Measurements from ENCODE around the gene TCAIM. TPM values are rescaled to one million over a fixed set of nuclear protein-coding genes. Genes with fewer than 3 reads are reported as not detected.

Gene TCAIM
- total and polyA plus RNA-seq, 10 of the 15 experiments (the other 5 are each of a cell fraction or from before 2014, with no cell fraction given) = 14.5 to 22.9 (median 17.8) TPM

DNA sequence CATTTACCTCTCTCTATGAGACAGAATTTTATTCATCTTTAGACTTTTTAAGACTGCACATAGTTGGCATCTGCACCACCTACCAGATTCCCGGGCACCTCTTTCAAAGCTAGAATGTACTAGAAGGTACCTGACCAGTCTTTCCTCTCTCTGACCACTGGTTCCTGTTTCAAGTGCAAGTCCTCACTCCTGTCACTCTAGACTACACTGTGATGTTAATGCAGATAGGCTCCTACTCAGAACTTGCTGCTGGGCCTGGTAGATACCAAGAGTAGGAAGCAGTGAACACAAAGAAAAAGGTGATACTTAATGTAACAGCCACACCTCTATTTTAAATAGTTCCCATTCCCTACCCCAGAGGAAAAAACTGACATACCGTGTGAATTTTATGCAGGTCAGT, 8.1 kb upstream of the TCAIM start:
- ATAC-seq (no peak), DNase-seq (ENCODE audit: low read depth, low spot score) (no peak), FAIRE-seq (no peak)
- H3K36me3 ChIP-seq (ENCODE audit: control insufficient read depth in 2 of 2, insufficient read depth in 2 of 2, low read length in 1 of 2) = no peaks in the 10 kb centered on the region
- SMC1A ChIA-PET (ENCODE audit: uncharacterized antibody, unreplicated experiment) = interaction anchor here (0.6 to 1.8 kb wide), 2 partner anchors 9 to 12 kb away, joined by 3 to 7 read pairs; no protein-coding TSS in a partner anchor
- CTCF ChIA-PET = interaction anchor here (0.9 to 1.0 kb wide), 2 partner anchors 9 to 40 kb away, joined by 3 read pairs; no protein-coding TSS in a partner anchor
- intact Hi-C loops (cut with micrococcal nuclease; ENCODE audit: unreplicated experiment) = no loop called here
- no peak overlapping the region for H3K4me3 ChIP-seq
- no TSS peak for BruUV-seq (replicated peaks)
- H3K4me2 ChIP-seq (ENCODE audit: control insufficient read depth, insufficient read depth) = no peak overlapping the region
- no peaks in the 10 kb centered on the region; a peak in 1 of 4 replicates for H3K27me3 ChIP-seq (replicated peaks in 1 of 2; ENCODE audit: control insufficient read depth in 2 of 2, insufficient read depth in 2 of 2, low read length in 1 of 2)
- H4K20me1 ChIP-seq (ENCODE audit: control insufficient read depth, insufficient read depth) = no peaks in the 10 kb centered on the region
- H3K9me3 ChIP-seq (replicated peaks; ENCODE audit: control insufficient read depth, insufficient read depth, low read length) = no peaks in the 10 kb centered on the region
- WGBS (ENCODE audit: insufficient coverage, insufficient replicate concordance, low lambda C conversion rate, missing lambda C conversion rate) = 33% methylated on average over 2 of the region's 2 CpGs
- no peak for TF ChIP-seq BHLHE40 (IDR thresholded peaks at IDR 0.05; ENCODE audit: borderline replicate concordance in 1 of 2, low read depth in 2 of 2, low read length in 1 of 2)
- RAD21 ChIA-PET (ENCODE audit: unreplicated experiment) = no interaction called here
- POLR2A ChIA-PET = no interaction called here
- no peak overlapping the region for H2AFZ ChIP-seq (ENCODE audit: control insufficient read depth, low read depth, low read length)
- H3K27ac ChIP-seq (ENCODE audit: control insufficient read depth, insufficient read depth) = no peak overlapping the region
- in situ Hi-C loops (cut with MboI) = no loop called here
- H3K79me2 ChIP-seq (ENCODE audit: control insufficient read depth, insufficient read depth, low read length) = no peaks in the 10 kb centered on the region
- no peaks in the 10 kb centered on the region for H3K4me1 ChIP-seq (ENCODE audit: control insufficient read depth, insufficient read depth, low read length)
- no peak overlapping the region for H3K9ac ChIP-seq (ENCODE audit: control insufficient read depth, insufficient read depth, low read length)

DNA sequence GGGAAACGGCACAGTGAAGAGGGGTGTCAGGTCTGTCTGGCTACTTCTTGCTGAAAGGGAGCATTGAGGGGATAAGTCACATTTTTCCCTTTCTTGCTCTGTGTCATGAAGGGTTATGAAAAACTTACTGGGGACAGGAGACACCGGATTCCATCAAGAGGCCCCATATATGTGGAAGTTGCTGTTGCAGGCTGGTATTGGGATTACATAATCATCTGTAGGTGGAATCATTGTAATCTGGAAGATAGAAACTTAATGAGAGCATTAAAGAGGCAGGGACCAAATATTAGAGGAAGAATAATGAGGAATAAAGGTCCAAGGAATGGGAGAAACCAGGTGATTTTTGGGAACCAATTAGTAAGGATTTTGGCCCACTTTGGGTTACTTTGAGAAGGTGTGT, 4.2 kb upstream of the TCAIM start:
- intact Hi-C loops (cut with micrococcal nuclease; ENCODE audit: unreplicated experiment) (no loop called here), in situ Hi-C loops (cut with MboI) (no loop called here)
- Histone ChIP-seq H3K9me3 (replicated peaks; ENCODE audit: control insufficient read depth, insufficient read depth, low read length) (no peaks in the 10 kb centered on the region), H3K36me3 (ENCODE audit: control insufficient read depth in 2 of 2, insufficient read depth in 2 of 2, low read length in 1 of 2) (no peaks in the 10 kb centered on the region), H3K4me1 (ENCODE audit: control insufficient read depth, insufficient read depth, low read length) (no peaks in the 10 kb centered on the region), H3K4me2 (ENCODE audit: control insufficient read depth, insufficient read depth) (no peak overlapping the region), H2AFZ (ENCODE audit: control insufficient read depth, low read depth, low read length) (no peak overlapping the region), H3K9ac (ENCODE audit: control insufficient read depth, insufficient read depth, low read length) (no peak overlapping the region), H4K20me1 (ENCODE audit: control insufficient read depth, insufficient read depth) (no peaks in the 10 kb centered on the region), H3K79me2 (ENCODE audit: control insufficient read depth, insufficient read depth, low read length) (peaks cover 9% of the 10 kb centered on the region), H3K27me3 (replicated peaks in 1 of 2; ENCODE audit: control insufficient read depth in 2 of 2, insufficient read depth in 2 of 2, low read length in 1 of 2) (no peaks in the 10 kb centered on the region; a peak in 1 of 4 replicates), H3K27ac (ENCODE audit: control insufficient read depth, insufficient read depth) (no peak overlapping the region), H3K4me3 (no peak overlapping the region)
- DNase-seq (ENCODE audit: low read depth, low spot score) = no peak
- FAIRE-seq = no peak
- no TSS peak for BruUV-seq (replicated peaks)
- ChIA-PET RAD21 (ENCODE audit: unreplicated experiment) (no interaction called here), SMC1A (ENCODE audit: uncharacterized antibody, unreplicated experiment) (interaction anchor here (1.0 kb wide), 1 partner anchor 163 kb away, joined by 3 read pairs; no protein-coding TSS in a partner anchor), CTCF (interaction anchor here (0.8 kb wide), 1 partner anchor 8 kb away, joined by 3 read pairs; no protein-coding TSS in a partner anchor), POLR2A (no interaction called here)
- no peak for TF ChIP-seq SUPT20H (IDR thresholded peaks at IDR 0.05; ENCODE audit: borderline replicate concordance, control insufficient read depth, low read depth, low read length)
- TF ChIP-seq BCL11A (IDR thresholded peaks at IDR 0.05; ENCODE audit: low read depth, low read length) = no peak
- no peak for TF ChIP-seq ETV6 (conservative IDR thresholded peaks at IDR 0.05 in 1 of 2, IDR thresholded peaks at IDR 0.05 in 1 of 2; ENCODE audit: borderline replicate concordance in 1 of 2, low read depth in 1 of 2)
- TF ChIP-seq, protein P1, sequence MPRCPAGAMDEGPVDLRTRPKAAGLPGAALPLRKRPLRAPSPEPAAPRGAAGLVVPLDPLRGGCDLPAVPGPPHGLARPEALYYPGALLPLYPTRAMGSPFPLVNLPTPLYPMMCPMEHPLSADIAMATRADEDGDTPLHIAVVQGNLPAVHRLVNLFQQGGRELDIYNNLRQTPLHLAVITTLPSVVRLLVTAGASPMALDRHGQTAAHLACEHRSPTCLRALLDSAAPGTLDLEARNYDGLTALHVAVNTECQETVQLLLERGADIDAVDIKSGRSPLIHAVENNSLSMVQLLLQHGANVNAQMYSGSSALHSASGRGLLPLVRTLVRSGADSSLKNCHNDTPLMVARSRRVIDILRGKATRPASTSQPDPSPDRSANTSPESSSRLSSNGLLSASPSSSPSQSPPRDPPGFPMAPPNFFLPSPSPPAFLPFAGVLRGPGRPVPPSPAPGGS (IDR thresholded peaks at IDR 0.05; ENCODE audit: borderline replicate concordance, insufficient read depth, low read depth, low read length, poor library complexity, severe bottlenecking) = no peak
- TF ChIP-seq SP1 (IDR thresholded peaks at IDR 0.05; ENCODE audit: low read depth, low read length) = no peak
- TF ChIP-seq, protein P2, sequence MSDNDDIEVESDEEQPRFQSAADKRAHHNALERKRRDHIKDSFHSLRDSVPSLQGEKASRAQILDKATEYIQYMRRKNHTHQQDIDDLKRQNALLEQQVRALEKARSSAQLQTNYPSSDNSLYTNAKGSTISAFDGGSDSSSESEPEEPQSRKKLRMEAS (IDR thresholded peaks at IDR 0.05; ENCODE audit: low read depth, low read length) = no peak
- TF ChIP-seq, protein P3, sequence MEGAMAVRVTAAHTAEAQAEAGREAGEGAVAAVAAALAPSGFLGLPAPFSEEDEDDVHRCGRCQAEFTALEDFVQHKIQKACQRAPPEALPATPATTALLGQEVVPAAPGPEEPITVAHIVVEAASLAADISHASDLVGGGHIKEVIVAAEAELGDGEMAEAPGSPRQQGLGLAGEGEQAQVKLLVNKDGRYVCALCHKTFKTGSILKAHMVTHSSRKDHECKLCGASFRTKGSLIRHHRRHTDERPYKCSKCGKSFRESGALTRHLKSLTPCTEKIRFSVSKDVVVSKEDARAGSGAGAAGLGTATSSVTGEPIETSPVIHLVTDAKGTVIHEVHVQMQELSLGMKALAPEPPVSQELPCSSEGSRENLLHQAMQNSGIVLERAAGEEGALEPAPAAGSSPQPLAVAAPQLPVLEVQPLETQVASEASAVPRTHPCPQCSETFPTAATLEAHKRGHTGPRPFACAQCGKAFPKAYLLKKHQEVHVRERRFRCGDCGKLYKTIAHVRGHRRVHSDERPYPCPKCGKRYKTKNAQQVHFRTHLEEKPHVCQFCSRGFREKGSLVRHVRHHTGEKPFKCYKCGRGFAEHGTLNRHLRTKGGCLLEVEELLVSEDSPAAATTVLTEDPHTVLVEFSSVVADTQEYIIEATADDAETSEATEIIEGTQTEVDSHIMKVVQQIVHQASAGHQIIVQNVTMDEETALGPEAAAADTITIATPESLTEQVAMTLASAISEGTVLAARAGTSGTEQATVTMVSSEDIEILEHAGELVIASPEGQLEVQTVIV (IDR thresholded peaks at IDR 0.05; ENCODE audit: borderline replicate concordance, partially characterized antibody) = no peak
- no peak for TF ChIP-seq NRF1 (conservative IDR thresholded peaks at IDR 0.05; ENCODE audit: low read depth, low read length)
- TF ChIP-seq, protein P4, sequence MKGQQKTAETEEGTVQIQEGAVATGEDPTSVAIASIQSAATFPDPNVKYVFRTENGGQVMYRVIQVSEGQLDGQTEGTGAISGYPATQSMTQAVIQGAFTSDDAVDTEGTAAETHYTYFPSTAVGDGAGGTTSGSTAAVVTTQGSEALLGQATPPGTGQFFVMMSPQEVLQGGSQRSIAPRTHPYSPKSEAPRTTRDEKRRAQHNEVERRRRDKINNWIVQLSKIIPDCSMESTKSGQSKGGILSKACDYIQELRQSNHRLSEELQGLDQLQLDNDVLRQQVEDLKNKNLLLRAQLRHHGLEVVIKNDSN (IDR thresholded peaks at IDR 0.05; ENCODE audit: borderline replicate concordance, extremely low read length, insufficient read depth, low read depth, low read length) = no peak
- TF ChIP-seq SPI1 (IDR thresholded peaks at IDR 0.05; ENCODE audit: borderline replicate concordance, insufficient read depth, low read depth, low read length) = no peak
- ATAC-seq = no peak
- WGBS (ENCODE audit: insufficient coverage, insufficient replicate concordance, low lambda C conversion rate, missing lambda C conversion rate) = 47% methylated on average over 2 of the region's 2 CpGs

Data from GM12878 (cell line).